Loucy (cell line): ENCODE results near the gene SDK1.

Experiments
- H2AFZ ChIP-seq: fragments of 200-600 bp; sonication (generic); 2 replicates; pipeline ENCODE4 v1.6.0; 2016; ENCODE audit warnings: antibody characterized with exemption, mild to moderate bottlenecking, low read length, moderate library complexity
- H3F3A ChIP-seq: fragments of 200-600 bp; 2 replicates; pipeline ENCODE4 v1.6.0; 2016; ENCODE audit warnings: antibody characterized with exemption, low read depth, mild to moderate bottlenecking
- H3K27me3 ChIP-seq: fragments of 200-600 bp; sonication (generic); 2 replicates; pipeline ENCODE4 v1.6.1; 2014; ENCODE audit warnings: low read length, mild to moderate bottlenecking; ENCODE audit not compliant: insufficient read depth, poor library complexity, severe bottlenecking
- H3K36me3 ChIP-seq: fragments of 200-600 bp; sonication (generic); 2 replicates; pipeline ENCODE4 v1.6.1; 2016; ENCODE audit warnings: low read length; ENCODE audit not compliant: insufficient read depth
- H3K4me1 ChIP-seq: fragments of 200-600 bp; sonication (generic); 2 replicates; pipeline ENCODE4 v1.5.1; 2014; ENCODE audit warnings: low read length, mild to moderate bottlenecking; ENCODE audit not compliant: insufficient read depth, poor library complexity, severe bottlenecking
- H3K4me2 ChIP-seq: fragments of 200-600 bp; sonication (generic); 2 replicates; pipeline ENCODE4 v1.6.0; 2014; ENCODE audit warnings: antibody characterized with exemption, low read length, low read depth, mild to moderate bottlenecking; ENCODE audit not compliant: poor library complexity, severe bottlenecking
- H3K4me3 ChIP-seq: fragments of 200-600 bp; sonication (generic); 2 replicates; pipeline ENCODE4 v1.5.1; 2014; ENCODE audit warnings: low read length, mild to moderate bottlenecking, mixed read lengths; ENCODE audit not compliant: poor library complexity, severe bottlenecking
- H3K79me2 ChIP-seq: fragments of 200-600 bp; sonication (generic); 2 replicates; pipeline ENCODE4 v1.6.1; 2014; ENCODE audit warnings: low read length; ENCODE audit not compliant: insufficient read depth
- H3K9ac ChIP-seq: fragments of 200-600 bp; sonication (generic); 2 replicates; pipeline ENCODE4 v1.6.0; 2014; ENCODE audit warnings: mild to moderate bottlenecking, low read depth, low read length, moderate library complexity; ENCODE audit not compliant: poor library complexity, severe bottlenecking
- H3K9me2 ChIP-seq: fragments of 200-600 bp; sonication (generic); replicated peaks from 2 replicates; pipeline ENCODE4 v1.6.1; 2016; ENCODE audit warnings: low read depth, low read length, mixed read lengths
- H3K9me3 ChIP-seq: fragments of 200-600 bp; sonication (generic); 2 replicates; pipeline ENCODE4 v1.6.1; 2014; ENCODE audit warnings: mild to moderate bottlenecking, antibody characterized with exemption, low read length, low read depth; ENCODE audit not compliant: insufficient read depth
- H4K20me1 ChIP-seq: fragments of 200-600 bp; sonication (generic); 2 replicates; pipeline ENCODE4 v1.6.0; 2014; ENCODE audit warnings: antibody characterized with exemption, low read length, mild to moderate bottlenecking; ENCODE audit not compliant: insufficient read depth, poor library complexity, severe bottlenecking
- EZH2phosphoT487 ChIP-seq: fragments of 200-600 bp; IDR thresholded peaks from 2 replicates; pipeline ENCODE4 v1.6.1; 2018; ENCODE audit warnings: antibody characterized with exemption, mild to moderate bottlenecking, moderate library complexity, borderline replicate concordance
- TF ChIP-seq, protein P1 (sequence below): fragments of 200-600 bp; sonication (generic); conservative IDR thresholded peaks from 2 replicates; pipeline ENCODE4 v1.5.1; 2014; ENCODE audit warnings: mild to moderate bottlenecking, antibody characterized with exemption, low read length

Gene SDK1

DNA sequence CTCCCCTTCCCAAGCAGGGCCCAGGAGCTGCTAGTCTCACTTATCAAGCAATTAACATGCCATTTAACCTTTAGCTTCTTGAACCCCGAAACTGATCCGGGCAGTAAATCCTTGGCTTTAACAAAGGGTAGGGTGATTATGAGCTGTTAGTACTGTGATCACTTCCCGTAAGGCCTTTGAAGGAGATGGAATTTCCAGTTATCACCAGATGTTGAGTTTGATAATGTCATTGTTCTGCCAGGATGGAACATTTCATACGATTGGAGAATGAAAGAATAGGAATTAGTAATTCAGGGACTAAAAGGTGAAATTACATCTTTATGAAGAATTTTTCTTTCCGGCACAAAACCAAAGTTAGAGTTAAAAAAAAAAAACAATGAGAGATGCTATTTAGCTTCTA lies 810.1 kb downstream of the SDK1 start:
- H3K4me3 ChIP-seq, result no peak overlapping the region
- H3K9ac ChIP-seq, result no peak overlapping the region
- no peaks in the 10 kb centered on the region for H3K79me2 ChIP-seq
- TF ChIP-seq EZH2phosphoT487, result no peak
- TF ChIP-seq, protein P1, sequence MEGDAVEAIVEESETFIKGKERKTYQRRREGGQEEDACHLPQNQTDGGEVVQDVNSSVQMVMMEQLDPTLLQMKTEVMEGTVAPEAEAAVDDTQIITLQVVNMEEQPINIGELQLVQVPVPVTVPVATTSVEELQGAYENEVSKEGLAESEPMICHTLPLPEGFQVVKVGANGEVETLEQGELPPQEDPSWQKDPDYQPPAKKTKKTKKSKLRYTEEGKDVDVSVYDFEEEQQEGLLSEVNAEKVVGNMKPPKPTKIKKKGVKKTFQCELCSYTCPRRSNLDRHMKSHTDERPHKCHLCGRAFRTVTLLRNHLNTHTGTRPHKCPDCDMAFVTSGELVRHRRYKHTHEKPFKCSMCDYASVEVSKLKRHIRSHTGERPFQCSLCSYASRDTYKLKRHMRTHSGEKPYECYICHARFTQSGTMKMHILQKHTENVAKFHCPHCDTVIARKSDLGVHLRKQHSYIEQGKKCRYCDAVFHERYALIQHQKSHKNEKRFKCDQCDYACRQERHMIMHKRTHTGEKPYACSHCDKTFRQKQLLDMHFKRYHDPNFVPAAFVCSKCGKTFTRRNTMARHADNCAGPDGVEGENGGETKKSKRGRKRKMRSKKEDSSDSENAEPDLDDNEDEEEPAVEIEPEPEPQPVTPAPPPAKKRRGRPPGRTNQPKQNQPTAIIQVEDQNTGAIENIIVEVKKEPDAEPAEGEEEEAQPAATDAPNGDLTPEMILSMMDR, result no peak
- no peak overlapping the region for H3K4me2 ChIP-seq
- no peaks in the 10 kb centered on the region for H4K20me1 ChIP-seq
- no peaks in the 10 kb centered on the region for H3K36me3 ChIP-seq
- H3K4me1 ChIP-seq, result no peaks in the 10 kb centered on the region
- H3K27me3 ChIP-seq, result no peaks in the 10 kb centered on the region
- no peak overlapping the region for H2AFZ ChIP-seq
- H3F3A ChIP-seq, result no peaks in the 10 kb centered on the region
- H3K9me2 ChIP-seq, result no peaks in the 10 kb centered on the region
- peaks cover 23% of the 10 kb centered on the region; the same call in 1 of the 2 replicates for H3K9me3 ChIP-seq

GRCh38 chr7:4113271-4113670 lies 812.2 kb downstream of the SDK1 start:
- no peak for TF ChIP-seq EZH2phosphoT487
- TF ChIP-seq, protein P1, result no peak
- no peaks in the 10 kb centered on the region for H3K36me3 ChIP-seq
- H3K9me2 ChIP-seq, result no peaks in the 10 kb centered on the region
- no peak overlapping the region for H2AFZ ChIP-seq
- H3K9me3 ChIP-seq, result peaks cover 22% of the 10 kb centered on the region; the same call in 1 of the 2 replicates
- H4K20me1 ChIP-seq, result no peaks in the 10 kb centered on the region
- H3K9ac ChIP-seq, result no peak overlapping the region
- H3K27me3 ChIP-seq, result no peaks in the 10 kb centered on the region
- no peak overlapping the region for H3K4me3 ChIP-seq
- no peaks in the 10 kb centered on the region for H3K79me2 ChIP-seq
- no peak overlapping the region for H3K4me2 ChIP-seq
- no peaks in the 10 kb centered on the region for H3K4me1 ChIP-seq
- no peaks in the 10 kb centered on the region for H3F3A ChIP-seq

- Histone ChIP-seq H3K9ac (no peak overlapping the region), H3K4me3 (no peak overlapping the region), H3K79me2 (no peaks in the 10 kb centered on the region), H3K27me3 (no peaks in the 10 kb centered on the region), H3K9me3 (peaks cover 23% of the 10 kb centered on the region; the same call in 1 of the 2 replicates), H3F3A (no peaks in the 10 kb centered on the region), H3K9me2 (no peaks in the 10 kb centered on the region), H3K4me2 (no peak overlapping the region), H3K4me1 (no peaks in the 10 kb centered on the region), H4K20me1 (no peaks in the 10 kb centered on the region), H3K36me3 (no peaks in the 10 kb centered on the region), H2AFZ (no peak overlapping the region)
- TF ChIP-seq, protein P1, result no peak
- no peak for TF ChIP-seq EZH2phosphoT487
Measured at GRCh38 chr7:4113976-4114375, 812.9 kb downstream of the SDK1 start.
